A549 treated with CpdA at 1 μM for 4 hours (cell line): ENCODE measurements around the gene DDX11. TPM values are rescaled to one million over a fixed set of nuclear protein-coding genes. Genes with fewer than 3 reads are reported as not detected.

Experiments used
- total RNA-seq: library from RNA; stranded (reverse); fragments of 200-300 nt; extraction: Qiagen RNA extraction; gene quantifications from 5 replicates; pipeline ENCODE4 v1.2.3, GENCODE V29; 2022; ENCODE audit warnings: low read depth

DDX11 gene
- 43.3 to 55.0 TPM (median 49.2 TPM) in 5 replicates for total RNA-seq

DNA sequence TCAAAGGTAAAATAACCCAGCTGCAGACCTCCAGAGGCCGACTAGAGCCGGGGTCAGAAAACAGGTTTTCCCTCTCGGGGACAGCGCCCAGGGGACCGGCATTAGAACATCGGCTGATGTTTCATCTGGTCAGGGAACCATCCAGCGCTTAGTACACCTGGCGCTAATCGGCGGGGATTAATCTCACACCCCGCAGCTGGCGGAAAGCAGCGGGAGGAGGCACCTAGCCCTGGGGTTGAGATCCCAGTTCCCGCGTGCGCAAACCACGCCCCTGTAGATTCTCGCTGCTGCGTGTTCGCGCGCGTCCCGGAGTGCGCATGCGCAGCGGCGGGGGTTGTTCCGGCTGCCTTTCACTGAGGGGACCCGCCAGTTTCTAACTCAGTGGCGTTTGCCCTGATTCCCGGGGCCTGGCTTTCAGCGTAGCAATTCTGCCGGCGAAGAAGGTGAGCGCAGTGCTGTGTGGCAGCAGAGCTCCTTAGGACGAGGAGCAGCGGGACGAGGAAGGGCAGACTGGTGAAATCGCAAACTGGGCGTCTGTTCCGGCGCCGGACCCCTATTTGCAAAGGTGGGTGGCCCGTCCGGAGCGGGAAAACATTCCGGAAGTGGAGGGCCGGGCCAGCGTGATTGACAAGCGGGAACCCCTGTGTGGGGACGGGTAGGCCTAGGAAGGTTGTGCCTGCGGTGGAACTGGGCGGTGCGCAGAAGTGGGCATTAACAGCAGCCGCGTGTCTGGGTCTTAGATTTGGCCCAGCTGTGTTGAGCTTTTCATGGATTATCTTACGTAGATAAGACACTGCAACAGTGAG, at the start of gene DDX11:
DDX11 (plus strand) TSS at position 334 of the 806 bp plus-strand sequence. CDS start 4,534 bp downstream, outside the sequence.

Other genes starting within 250 kb of the DDX11 start
- gene TSPAN11, start 147.1 kb upstream of the DDX11 start, total RNA-seq, result 0.05 to 0.16 TPM (median 0.08 TPM) in 5 replicates